GM18508 (cell line): ENCODE data around the gene KIF15.
"Not testable (repeated sequence)": the region's sequence is repeated elsewhere in the genome, so short reads cannot be mapped to it uniquely, and the experiment has no call there.

Experiments
- ATAC-seq: cut with Tn5 transposase; IDR thresholded peaks from one replicate; pipeline ENCODE4 v1.9.1; 2021; ENCODE audit warnings: moderate number of reproducible peaks; ENCODE audit not compliant: insufficient read depth, unreplicated experiment

The KIF15 gene

GRCh38 chr3:44825264-44825925, 63.8 kb downstream of the KIF15 start:
- ATAC-seq = no peak

- ATAC-seq = no peak
Measured at GRCh38 chr3:44827196-44827595, 65.6 kb downstream of the KIF15 start.

GRCh38 chr3:44831232-44831631, 69.6 kb downstream of the KIF15 start:
- ATAC-seq = no peak

- no peak for ATAC-seq
Measured at GRCh38 chr3:44832032-44832431, 70.4 kb downstream of the KIF15 start.

- ATAC-seq = no peak
Measured at GRCh38 chr3:44832965-44833364, 71.4 kb downstream of the KIF15 start.

- no peak for ATAC-seq
Measured at GRCh38 chr3:44833394-44833793, 71.8 kb downstream of the KIF15 start.

- no peak for ATAC-seq
Measured at GRCh38 chr3:44835684-44836083, 74.1 kb downstream of the KIF15 start.

- ATAC-seq = no peak
Measured at GRCh38 chr3:44842376-44842775, 80.8 kb downstream of the KIF15 start.

- no peak for ATAC-seq
Measured at GRCh38 chr3:44845528-44846520, 84.2 kb downstream of the KIF15 start.

- no peak for ATAC-seq
Measured at GRCh38 chr3:44848634-44849033, 87.0 kb downstream of the KIF15 start.

- not testable (repeated sequence) for ATAC-seq
Measured at GRCh38 chr3:44856663-44857062, 95.1 kb downstream of the KIF15 start.

- ATAC-seq = no peak
Measured at GRCh38 chr3:44860117-44860516, 98.5 kb downstream of the KIF15 start.

- peak; percentile 70 for ATAC-seq
Measured at GRCh38 chr3:44861412-44862225, 100.0 kb downstream of the KIF15 start, which contains the start of gene TMEM42. Gene TMEM42 (plus strand): TSS chr3:44861912. CDS start chr3:44861925, 13 bp downstream.

- ATAC-seq = no peak
Measured at GRCh38 chr3:44862226-44862637, 100.6 kb downstream of the KIF15 start.

- ATAC-seq = no peak
Measured at GRCh38 chr3:44865272-44866035, 103.9 kb downstream of the KIF15 start.

GRCh38 chr3:44867421-44868111, 106.0 kb downstream of the KIF15 start:
- no peak for ATAC-seq

GRCh38 chr3:44870375-44871061, 108.9 kb downstream of the KIF15 start:
- ATAC-seq = no peak

- no peak for ATAC-seq
Measured at GRCh38 chr3:44874308-44874707, 112.7 kb downstream of the KIF15 start, which contains the start of gene TGM4. Gene TGM4 (plus strand): TSS chr3:44874608. CDS start chr3:44874679, 71 bp downstream.
